ENCODE measurements around the gene KDM2B.

DNA sequence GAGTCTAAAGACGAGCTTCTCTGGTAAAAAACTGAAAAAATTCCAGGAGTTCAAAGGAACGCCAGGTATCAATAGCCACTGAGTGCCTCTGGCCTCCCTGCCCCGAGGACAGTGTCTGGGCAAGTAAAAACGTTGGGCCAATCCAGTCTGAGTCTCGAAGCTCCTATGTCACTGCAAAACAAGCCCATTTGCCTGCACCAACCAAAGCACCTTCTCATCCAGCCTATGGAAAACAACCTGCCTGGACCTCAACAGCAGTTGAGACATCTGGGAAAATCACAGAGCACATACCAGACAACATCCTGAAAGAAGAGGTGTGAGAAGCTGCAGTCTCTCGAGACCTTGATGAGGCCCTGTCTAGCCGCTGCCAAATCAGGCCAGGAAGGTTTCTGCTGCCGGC, 124.3 kb downstream of the KDM2B start:
- TF ChIP-seq GATA2 (IDR thresholded peaks at IDR 0.05; ENCODE audit: low read depth, low read length), result no peak
- TF ChIP-seq GATA3 (IDR thresholded peaks at IDR 0.05; ENCODE audit: low read depth, low read length), result no peak

Measured in SH-SY5Y (cell line).